HCT116 (cell line): Measurements from ENCODE around the gene DISP2. TPM values are rescaled to one million over a fixed set of nuclear protein-coding genes. Genes with fewer than 3 reads are reported as not detected.

Experiments used
- ATAC-seq: fragments of 200-7000 bp; cut with Tn5 transposase; 2 replicates; pipeline ENCODE4 v1.9.1; 2020; ENCODE audit warnings: mild to moderate bottlenecking, moderate library complexity
- BruUV-seq: library from RNA; stranded (reverse); fragments of 400-500 nt; replicated peaks from 2 replicates; lab custom pipeline; 2021; lab: Mats Ljungman, UMichigan
- CTCF ChIA-PET: fragments of 300-600 bp; sonication (Branson Sonifier 250); formaldehyde crosslinking; loops from one replicate; lab custom pipeline; 2021; ENCODE audit warnings: antibody characterized with exemption; lab: Charles Lee
- POLR2A ChIA-PET: fragments of 300-600, 350-600 bp; sonication (Branson Sonifier 250); formaldehyde crosslinking; loops from one replicate; lab custom pipeline; 2021; ENCODE audit warnings: antibody characterized with exemption; lab: Charles Lee
- RAD21 ChIA-PET, 2 experiments: fragments of 300-600 bp; sonication (Branson Sonifier 250); formaldehyde crosslinking; loops; one replicate each; lab custom pipeline; 2023; ENCODE audit warnings: low total read pairs in 2 of 2; ENCODE audit not compliant: uncharacterized antibody in 2 of 2, unreplicated experiment in 2 of 2, low non-redundant PET in 1 of 2; lab: Charles Lee
- DNase-seq: peaks from one replicate; pipeline ENCODE4 v3.0.0-alpha.2; 2010; ENCODE audit warnings: low read depth, low spot score
- H2AFZ ChIP-seq: fragments of 200-600 bp; shearing (Covaris generic), sonication (generic); 2 replicates; pipeline ENCODE4 v1.6.1; 2017; ENCODE audit warnings: low read depth, mixed run types, mixed read lengths, antibody characterized with exemption, low read length; ENCODE audit not compliant: poor library complexity, severe bottlenecking
- H3K27ac ChIP-seq: 2 replicates; pipeline ENCODE4 v1.5.1; 2012; ENCODE audit warnings: low read depth, low read length
- H3K27me3 ChIP-seq: fragments of 200-600 bp; sonication (generic); 2 replicates; pipeline ENCODE4 v1.6.1; 2016; ENCODE audit warnings: mixed run types, low read length, mixed read lengths; ENCODE audit not compliant: insufficient read depth
- H3K36me3 ChIP-seq, 2 experiments: fragments of 200-500 bp in 1 of 2; fragments of 200-600 bp in 1 of 2; sonication (Bioruptor generic) in 1 of 2; sonication (generic) in 1 of 2; 2 replicates each; pipeline versions ENCODE4 v1.5.1 to v1.6.1; 2014 to 2016; ENCODE audit warnings: low read length in 2 of 2, inconsistent platforms in 1 of 2, mixed read lengths in 1 of 2, mixed run types in 1 of 2; ENCODE audit not compliant: insufficient read depth in 2 of 2, control insufficient read depth in 1 of 2
- H3K4me1 ChIP-seq, 2 experiments: fragments of 200-600 bp in 1 of 2; sonication (generic) in 1 of 2; 2 replicates each; pipeline versions ENCODE4 v1.5.1 to v1.6.1; 2012 to 2017; ENCODE audit warnings: low read length in 2 of 2, inconsistent platforms in 1 of 2, mild to moderate bottlenecking in 1 of 2, mixed read lengths in 1 of 2, mixed run types in 1 of 2, moderate library complexity in 1 of 2; ENCODE audit not compliant: insufficient read depth in 2 of 2, control insufficient read depth in 1 of 2
- H3K4me2 ChIP-seq: fragments of 200-600 bp; sonication (generic); 2 replicates; pipeline ENCODE4 v1.6.1; 2017; ENCODE audit warnings: mixed run types, low read length, mixed read lengths
- H3K4me3 ChIP-seq, 2 experiments: fragments of 200-600 bp in 1 of 2; sonication (generic) in 1 of 2; replicated peaks in 1 of 2; 2 replicates each; pipeline ENCODE4 v1.5.1; 2011 to 2016; ENCODE audit warnings: low read length in 2 of 2, control low read depth in 1 of 2, low read depth in 1 of 2, mild to moderate bottlenecking in 1 of 2, mixed read lengths in 1 of 2, mixed run types in 1 of 2
- H3K79me2 ChIP-seq: fragments of 200-600 bp; sonication (generic); 2 replicates; pipeline ENCODE4 v1.6.1; 2017; ENCODE audit warnings: mild to moderate bottlenecking, mixed run types, low read length, moderate library complexity, mixed read lengths; ENCODE audit not compliant: insufficient read depth
- H3K9ac ChIP-seq: fragments of 200-600 bp; sonication (generic); 2 replicates; pipeline ENCODE4 v1.6.1; 2016; ENCODE audit warnings: low read length, mixed read lengths
- H3K9me2 ChIP-seq: fragments of 200-600 bp; sonication (generic), shearing (Covaris generic); 2 replicates; pipeline ENCODE4 v1.6.1; 2017; ENCODE audit warnings: mixed run types, mild to moderate bottlenecking, moderate library complexity; ENCODE audit not compliant: insufficient read depth
- H3K9me3 ChIP-seq, 2 experiments: fragments of 200-500 bp in 1 of 2; fragments of 200-600 bp in 1 of 2; sonication (Bioruptor generic) in 1 of 2; sonication (generic) in 1 of 2; 2 replicates each; pipeline ENCODE4 v1.6.1; 2014 to 2017; ENCODE audit warnings: low read length in 2 of 2, mixed read lengths in 2 of 2, inconsistent platforms in 1 of 2, low read depth in 1 of 2, mild to moderate bottlenecking in 1 of 2, mixed run types in 1 of 2, moderate library complexity in 1 of 2; ENCODE audit not compliant: control insufficient read depth in 1 of 2, insufficient read depth in 1 of 2
- H4K20me1 ChIP-seq: fragments of 200-600 bp; sonication (generic), shearing (Covaris generic); 2 replicates; pipeline ENCODE4 v1.6.1; 2017; ENCODE audit warnings: mixed run types, mild to moderate bottlenecking, moderate library complexity; ENCODE audit not compliant: insufficient read depth
- CEBPB ChIP-seq: IDR thresholded peaks from 2 replicates; pipeline ENCODE4 v1.6.1; 2012; ENCODE audit warnings: low read depth
- EGR1 ChIP-seq: IDR thresholded peaks from 2 replicates; pipeline ENCODE4 v1.6.1; 2012; ENCODE audit warnings: low read depth
- ELF1 ChIP-seq: IDR thresholded peaks from 2 replicates; pipeline ENCODE4 v1.6.1; 2012; ENCODE audit warnings: low read depth, borderline replicate concordance
- EZH2 ChIP-seq: fragments of 200-600 bp; sonication (generic); IDR thresholded peaks from 2 replicates; pipeline ENCODE4 v1.6.1; 2017; ENCODE audit warnings: antibody characterized with exemption, mixed run types
- POLR2A ChIP-seq: IDR thresholded peaks from 2 replicates; pipeline ENCODE4 v1.7.0; 2011; ENCODE audit warnings: borderline replicate concordance; ENCODE audit not compliant: insufficient read depth, insufficient read length; ENCODE audit errors: extremely low read depth
- SIN3A ChIP-seq: IDR thresholded peaks from 2 replicates; pipeline ENCODE4 v1.6.1; 2012; ENCODE audit warnings: low read depth
- SP1 ChIP-seq: IDR thresholded peaks from 2 replicates; pipeline ENCODE4 v1.6.1; 2012; ENCODE audit warnings: low read depth
- SRF ChIP-seq: IDR thresholded peaks from 2 replicates; pipeline ENCODE4 v1.6.1; 2012; ENCODE audit warnings: low read depth
- TCF7L2 ChIP-seq: IDR thresholded peaks from 2 replicates; pipeline ENCODE4 v1.7.0; 2011; ENCODE audit warnings: borderline replicate concordance, inconsistent platforms; ENCODE audit not compliant: insufficient read depth, insufficient read length; ENCODE audit errors: extremely low read depth
- YY1 ChIP-seq: IDR thresholded peaks from 2 replicates; pipeline ENCODE4 v1.6.1; 2011; ENCODE audit warnings: low read length, low read depth, moderate library complexity, mild to moderate bottlenecking; ENCODE audit not compliant: insufficient replicate concordance; ENCODE audit errors: extremely low read depth
- ZFX ChIP-seq: fragments of 450-650 bp; IDR thresholded peaks from 2 replicates; pipeline ENCODE4 v1.6.1; 2017
- intact Hi-C: fragments of 100-400 bp; cut with micrococcal nuclease; formaldehyde crosslinking; loops from 2 replicates; pipeline ENCODE4 v1.10.0; 2022
- total RNA-seq: library from RNA; stranded (reverse); gene quantifications from one replicate; pipeline ENCODE4 v1.2.1, GENCODE V29; 2021; ENCODE audit not compliant: unreplicated experiment
- TF ChIP-seq, protein P1 (sequence below), 3 experiments: fragments of 200-600 bp in 1 of 3; sonication (generic) in 1 of 3; IDR thresholded peaks in 2 of 3; conservative IDR thresholded peaks in 1 of 3; 2 replicates each; pipeline ENCODE4 v1.5.1; 2012 to 2017; ENCODE audit warnings: low read depth in 2 of 3, low read length in 2 of 3, antibody characterized with exemption in 1 of 3, borderline replicate concordance in 1 of 3, control low read depth in 1 of 3, mild to moderate bottlenecking in 1 of 3, mixed read lengths in 1 of 3, mixed run types in 1 of 3, moderate library complexity in 1 of 3; ENCODE audit not compliant: insufficient read depth in 1 of 3
- TF ChIP-seq, protein P2 (sequence below): IDR thresholded peaks from 2 replicates; pipeline ENCODE4 v1.6.1; 2011; ENCODE audit warnings: mild to moderate bottlenecking, low read length, moderate library complexity; ENCODE audit not compliant: insufficient replicate concordance; ENCODE audit errors: extremely low read depth

The DISP2 gene
- total RNA-seq, 1 experiment from 2014 or later, result 3.3 TPM

DNA sequence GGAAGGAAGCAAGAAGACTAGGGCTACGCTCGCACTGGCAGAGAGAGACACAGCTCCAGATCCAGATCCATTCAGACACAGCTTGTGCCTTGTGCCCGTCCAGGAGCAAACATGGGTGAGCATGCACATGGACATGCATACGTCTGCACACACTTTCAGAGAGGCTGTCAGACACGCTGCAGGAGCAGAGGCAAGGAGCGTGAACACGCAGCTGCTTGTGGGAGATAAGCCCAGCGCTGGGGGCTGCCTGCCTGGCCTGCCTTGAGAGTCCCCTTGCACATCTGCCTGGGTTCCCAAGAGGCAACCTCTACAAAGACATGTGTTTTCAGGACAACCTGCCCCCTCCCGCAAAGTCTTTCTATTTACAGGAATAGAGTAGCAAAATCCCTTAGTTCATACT, 69.2 kb downstream of the DISP2 start:
- ChIA-PET RAD21 (no interaction called here), POLR2A (no interaction called here), CTCF (no interaction called here)
- Histone ChIP-seq H3K27ac (no peak overlapping the region), H3K4me2 (no peak overlapping the region), H2AFZ (no peak overlapping the region), H3K9me3 (no peaks in the 10 kb centered on the region), H3K27me3 (no peaks in the 10 kb centered on the region), H3K4me3 (no peak overlapping the region), H3K36me3 (no peaks in the 10 kb centered on the region), H3K9me2 (no peaks in the 10 kb centered on the region), H4K20me1 (no peaks in the 10 kb centered on the region), H3K79me2 (no peaks in the 10 kb centered on the region), H3K4me1 (peaks cover 6 to 11% of the 10 kb centered on the region in 2 experiments; a peak in 3 of 4 replicates), H3K9ac (no peak overlapping the region)
- no peak for ATAC-seq
- no TSS peak for BruUV-seq
- no peak for DNase-seq
- intact Hi-C loops, result no loop called here
- TF ChIP-seq ZFX (no peak), SP1 (no peak), EGR1 (no peak), TCF7L2 (no peak), ELF1 (no peak), SRF (no peak), EZH2 (no peak), CEBPB (no peak), YY1 (no peak), SIN3A (no peak), POLR2A (no peak)
- TF ChIP-seq, protein P1, sequence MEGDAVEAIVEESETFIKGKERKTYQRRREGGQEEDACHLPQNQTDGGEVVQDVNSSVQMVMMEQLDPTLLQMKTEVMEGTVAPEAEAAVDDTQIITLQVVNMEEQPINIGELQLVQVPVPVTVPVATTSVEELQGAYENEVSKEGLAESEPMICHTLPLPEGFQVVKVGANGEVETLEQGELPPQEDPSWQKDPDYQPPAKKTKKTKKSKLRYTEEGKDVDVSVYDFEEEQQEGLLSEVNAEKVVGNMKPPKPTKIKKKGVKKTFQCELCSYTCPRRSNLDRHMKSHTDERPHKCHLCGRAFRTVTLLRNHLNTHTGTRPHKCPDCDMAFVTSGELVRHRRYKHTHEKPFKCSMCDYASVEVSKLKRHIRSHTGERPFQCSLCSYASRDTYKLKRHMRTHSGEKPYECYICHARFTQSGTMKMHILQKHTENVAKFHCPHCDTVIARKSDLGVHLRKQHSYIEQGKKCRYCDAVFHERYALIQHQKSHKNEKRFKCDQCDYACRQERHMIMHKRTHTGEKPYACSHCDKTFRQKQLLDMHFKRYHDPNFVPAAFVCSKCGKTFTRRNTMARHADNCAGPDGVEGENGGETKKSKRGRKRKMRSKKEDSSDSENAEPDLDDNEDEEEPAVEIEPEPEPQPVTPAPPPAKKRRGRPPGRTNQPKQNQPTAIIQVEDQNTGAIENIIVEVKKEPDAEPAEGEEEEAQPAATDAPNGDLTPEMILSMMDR (IDR thresholded peaks at IDR 0.05 in 2 of 3, conservative IDR thresholded peaks at IDR 0.05 in 1 of 3; ENCODE audit: borderline replicate concordance in 1 of 3, insufficient read depth in 1 of 3, low read depth in 2 of 3, low read length in 2 of 3), result no peak
- TF ChIP-seq, protein P2, sequence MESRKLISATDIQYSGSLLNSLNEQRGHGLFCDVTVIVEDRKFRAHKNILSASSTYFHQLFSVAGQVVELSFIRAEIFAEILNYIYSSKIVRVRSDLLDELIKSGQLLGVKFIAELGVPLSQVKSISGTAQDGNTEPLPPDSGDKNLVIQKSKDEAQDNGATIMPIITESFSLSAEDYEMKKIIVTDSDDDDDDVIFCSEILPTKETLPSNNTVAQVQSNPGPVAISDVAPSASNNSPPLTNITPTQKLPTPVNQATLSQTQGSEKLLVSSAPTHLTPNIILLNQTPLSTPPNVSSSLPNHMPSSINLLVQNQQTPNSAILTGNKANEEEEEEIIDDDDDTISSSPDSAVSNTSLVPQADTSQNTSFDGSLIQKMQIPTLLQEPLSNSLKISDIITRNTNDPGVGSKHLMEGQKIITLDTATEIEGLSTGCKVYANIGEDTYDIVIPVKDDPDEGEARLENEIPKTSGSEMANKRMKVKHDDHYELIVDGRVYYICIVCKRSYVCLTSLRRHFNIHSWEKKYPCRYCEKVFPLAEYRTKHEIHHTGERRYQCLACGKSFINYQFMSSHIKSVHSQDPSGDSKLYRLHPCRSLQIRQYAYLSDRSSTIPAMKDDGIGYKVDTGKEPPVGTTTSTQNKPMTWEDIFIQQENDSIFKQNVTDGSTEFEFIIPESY, result no peak
